Suprapubic skin (tissue), 4 donors: Measurements from ENCODE around the gene KDM8.

Experiments used
- POLR2A ChIP-seq, 2 donors: fragments of 450-650 bp; IDR thresholded peaks; one replicate each; pipeline ENCODE4 v1.6.1; 2017; ENCODE audit warnings: antibody characterized with exemption in 2 of 2, mild to moderate bottlenecking in 2 of 2, moderate library complexity in 2 of 2
- POLR2AphosphoS5 ChIP-seq, 3 donors: sonication (generic); formaldehyde crosslinking; IDR thresholded peaks; one replicate each; pipeline ENCODE4 v1.6.1; 2017; ENCODE audit warnings: antibody characterized with exemption in 3 of 3
- TF ChIP-seq, protein P1 (sequence below), 2 donors: fragments of 200-600 bp in 1 of 2; fragments of 450-650 bp in 1 of 2; sonication (generic) in 1 of 2; IDR thresholded peaks; one replicate each; pipeline ENCODE4 v1.5.1; 2016 to 2019; ENCODE audit warnings: antibody characterized with exemption in 2 of 2, mild to moderate bottlenecking in 1 of 2, moderate library complexity in 1 of 2

DNA sequence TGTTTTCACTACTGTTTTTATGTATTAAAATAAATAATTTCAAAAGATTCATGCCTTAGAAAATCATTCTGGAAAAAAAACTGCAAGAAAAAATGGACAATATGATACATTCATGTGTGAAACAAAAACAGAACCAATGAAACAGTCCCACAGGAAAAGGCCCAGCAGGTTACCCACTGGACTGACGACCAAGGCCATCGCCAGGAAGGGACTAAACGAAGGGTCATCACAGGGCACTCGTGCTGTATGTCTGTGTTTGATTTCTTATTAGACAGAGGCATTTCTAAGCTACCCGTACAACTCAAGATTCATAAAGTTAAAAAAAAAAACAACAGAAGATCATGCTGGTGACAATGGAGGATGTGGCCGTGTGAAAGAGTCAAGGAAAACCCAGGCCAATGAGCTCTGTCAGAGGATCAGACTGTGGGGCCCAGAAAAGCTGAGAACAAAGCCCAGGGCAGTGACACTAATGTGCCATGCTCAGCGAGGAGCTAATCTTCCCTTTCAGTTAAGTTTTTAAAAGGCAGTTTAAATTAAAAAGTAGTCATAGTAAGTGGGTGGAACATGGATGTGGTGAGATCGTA is 33.4 kb downstream of the KDM8 start:
- TF ChIP-seq, protein P1, sequence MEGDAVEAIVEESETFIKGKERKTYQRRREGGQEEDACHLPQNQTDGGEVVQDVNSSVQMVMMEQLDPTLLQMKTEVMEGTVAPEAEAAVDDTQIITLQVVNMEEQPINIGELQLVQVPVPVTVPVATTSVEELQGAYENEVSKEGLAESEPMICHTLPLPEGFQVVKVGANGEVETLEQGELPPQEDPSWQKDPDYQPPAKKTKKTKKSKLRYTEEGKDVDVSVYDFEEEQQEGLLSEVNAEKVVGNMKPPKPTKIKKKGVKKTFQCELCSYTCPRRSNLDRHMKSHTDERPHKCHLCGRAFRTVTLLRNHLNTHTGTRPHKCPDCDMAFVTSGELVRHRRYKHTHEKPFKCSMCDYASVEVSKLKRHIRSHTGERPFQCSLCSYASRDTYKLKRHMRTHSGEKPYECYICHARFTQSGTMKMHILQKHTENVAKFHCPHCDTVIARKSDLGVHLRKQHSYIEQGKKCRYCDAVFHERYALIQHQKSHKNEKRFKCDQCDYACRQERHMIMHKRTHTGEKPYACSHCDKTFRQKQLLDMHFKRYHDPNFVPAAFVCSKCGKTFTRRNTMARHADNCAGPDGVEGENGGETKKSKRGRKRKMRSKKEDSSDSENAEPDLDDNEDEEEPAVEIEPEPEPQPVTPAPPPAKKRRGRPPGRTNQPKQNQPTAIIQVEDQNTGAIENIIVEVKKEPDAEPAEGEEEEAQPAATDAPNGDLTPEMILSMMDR (IDR thresholded peaks at IDR 0.05), result no peak
- no peak for TF ChIP-seq POLR2AphosphoS5 (IDR thresholded peaks at IDR 0.05)
- TF ChIP-seq POLR2A (IDR thresholded peaks at IDR 0.05), result no peak
